GM19035 (cell line): Measurements from ENCODE around the gene RIMBP2.

ENCODE experiments used
- ATAC-seq: cut with Tn5 transposase; IDR thresholded peaks from one replicate; pipeline ENCODE4 v1.9.1; 2021; ENCODE audit not compliant: unreplicated experiment

The RIMBP2 gene

GRCh38 chr12:130685250-130685787 lies 30.8 kb downstream of the RIMBP2 start:
- no peak for ATAC-seq

GRCh38 chr12:130683811-130684210 lies 32.3 kb downstream of the RIMBP2 start:
- ATAC-seq = no peak

GRCh38 chr12:130683080-130683479 lies 33.0 kb downstream of the RIMBP2 start:
- ATAC-seq = no peak

GRCh38 chr12:130680451-130680990 lies 35.6 kb downstream of the RIMBP2 start:
- ATAC-seq = no peak

- no peak for ATAC-seq
These were observed 38.0 kb downstream of the RIMBP2 start for GRCh38 chr12:130677957-130678558.

GRCh38 chr12:130675791-130676190 lies 40.3 kb downstream of the RIMBP2 start:
- ATAC-seq = no peak

GRCh38 chr12:130675121-130675520 lies 41.0 kb downstream of the RIMBP2 start:
- no peak for ATAC-seq

- ATAC-seq = no peak
These were observed 41.4 kb downstream of the RIMBP2 start for GRCh38 chr12:130674676-130675075.

GRCh38 chr12:130673036-130673705 lies 42.9 kb downstream of the RIMBP2 start:
- no peak for ATAC-seq

- no peak for ATAC-seq
These were observed 43.8 kb downstream of the RIMBP2 start for GRCh38 chr12:130672089-130672820.

GRCh38 chr12:130671556-130671955 lies 44.5 kb downstream of the RIMBP2 start:
- ATAC-seq = no peak

- no peak for ATAC-seq
These were observed 46.3 kb downstream of the RIMBP2 start for GRCh38 chr12:130669797-130670196.

- ATAC-seq = no peak
These were observed 46.9 kb downstream of the RIMBP2 start for GRCh38 chr12:130669205-130669557.

- no peak for ATAC-seq
These were observed 47.6 kb downstream of the RIMBP2 start for GRCh38 chr12:130668286-130669204.

GRCh38 chr12:130667421-130667960 lies 48.6 kb downstream of the RIMBP2 start:
- ATAC-seq = no peak

GRCh38 chr12:130666645-130667044 lies 49.5 kb downstream of the RIMBP2 start:
- ATAC-seq = no peak

GRCh38 chr12:130665753-130666152 lies 50.3 kb downstream of the RIMBP2 start:
- ATAC-seq = no peak

GRCh38 chr12:130664772-130665171 lies 51.3 kb downstream of the RIMBP2 start:
- no peak for ATAC-seq

- no peak for ATAC-seq
These were observed 51.8 kb downstream of the RIMBP2 start for GRCh38 chr12:130664252-130664651.

GRCh38 chr12:130663514-130663913 lies 52.6 kb downstream of the RIMBP2 start:
- ATAC-seq = no peak
